GM21526 (cell line): ENCODE results near the gene NCKAP1.

Experiments used
- ATAC-seq: cut with Tn5 transposase; IDR thresholded peaks from one replicate; pipeline ENCODE4 v1.9.1; 2021; ENCODE audit warnings: moderate library complexity; ENCODE audit not compliant: unreplicated experiment, low FRiP score

NCKAP1 gene

DNA sequence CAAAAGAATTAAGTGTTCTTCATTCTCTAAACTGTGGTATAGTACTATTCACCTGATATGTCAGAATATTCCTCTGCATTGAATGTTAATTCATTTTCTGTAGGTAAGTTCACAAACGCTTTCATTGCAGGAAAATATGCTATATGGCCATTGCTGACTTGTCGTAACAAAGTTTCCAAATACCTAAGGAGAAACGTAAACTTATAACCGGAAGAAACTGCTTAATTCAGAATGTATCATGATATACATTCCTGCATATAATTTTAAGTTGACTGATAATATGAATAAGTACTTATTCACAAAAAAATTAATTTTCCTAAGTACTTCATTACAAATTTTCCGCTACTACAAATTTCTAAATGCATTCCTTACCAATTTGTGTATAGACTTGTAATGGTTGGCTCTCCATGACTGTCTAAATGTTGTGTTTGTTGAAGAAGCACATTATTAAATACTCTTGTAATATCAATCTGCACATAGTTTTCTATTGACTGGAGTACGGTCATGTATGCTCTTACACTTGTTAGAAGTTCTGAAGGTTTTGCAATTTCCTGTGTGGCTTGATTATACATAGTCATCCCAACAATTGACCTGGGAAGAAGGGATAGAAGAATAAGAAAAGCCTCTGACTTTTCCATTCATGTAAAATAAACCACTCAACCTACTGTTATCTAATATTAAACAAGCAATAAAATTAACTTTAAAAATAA is 85.4 kb downstream of the NCKAP1 start:
- no peak for ATAC-seq

DNA sequence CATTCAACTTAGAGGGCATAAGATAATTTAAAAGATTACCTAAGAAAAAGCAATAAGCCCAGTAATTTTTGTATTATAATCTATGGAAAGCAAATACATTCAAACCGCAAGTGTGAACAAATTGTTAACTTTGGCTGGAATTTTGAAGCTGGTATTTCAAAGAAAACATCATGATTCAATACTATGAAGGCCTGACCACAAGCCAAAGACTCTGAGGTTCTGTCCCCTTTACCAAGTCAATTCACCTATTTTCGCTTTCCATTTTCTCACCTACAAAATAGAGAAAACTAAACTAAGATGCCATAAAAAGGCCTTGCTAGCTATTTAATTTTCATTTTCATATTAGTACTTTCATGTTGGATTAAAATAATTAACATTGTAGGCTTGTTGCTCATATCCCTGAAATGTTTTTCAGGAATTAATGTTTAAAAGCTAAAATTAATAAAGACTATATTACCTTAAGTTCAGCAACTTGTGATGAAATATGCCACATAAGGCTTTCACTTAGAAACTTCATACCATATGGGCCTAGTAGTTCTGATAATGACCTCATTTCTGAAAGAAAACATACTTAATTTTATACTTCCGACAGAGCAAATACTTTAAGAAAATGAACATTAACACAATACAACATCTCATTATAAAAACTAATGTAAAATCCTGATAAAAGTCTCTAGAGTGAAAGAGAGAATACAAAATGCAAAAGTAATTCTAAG is 86.2 kb downstream of the NCKAP1 start:
- ATAC-seq, result peak; percentile 59

- ATAC-seq, result no peak
Observed at GRCh38 chr2:182950546-182950945, 87.7 kb downstream of the NCKAP1 start.

DNA sequence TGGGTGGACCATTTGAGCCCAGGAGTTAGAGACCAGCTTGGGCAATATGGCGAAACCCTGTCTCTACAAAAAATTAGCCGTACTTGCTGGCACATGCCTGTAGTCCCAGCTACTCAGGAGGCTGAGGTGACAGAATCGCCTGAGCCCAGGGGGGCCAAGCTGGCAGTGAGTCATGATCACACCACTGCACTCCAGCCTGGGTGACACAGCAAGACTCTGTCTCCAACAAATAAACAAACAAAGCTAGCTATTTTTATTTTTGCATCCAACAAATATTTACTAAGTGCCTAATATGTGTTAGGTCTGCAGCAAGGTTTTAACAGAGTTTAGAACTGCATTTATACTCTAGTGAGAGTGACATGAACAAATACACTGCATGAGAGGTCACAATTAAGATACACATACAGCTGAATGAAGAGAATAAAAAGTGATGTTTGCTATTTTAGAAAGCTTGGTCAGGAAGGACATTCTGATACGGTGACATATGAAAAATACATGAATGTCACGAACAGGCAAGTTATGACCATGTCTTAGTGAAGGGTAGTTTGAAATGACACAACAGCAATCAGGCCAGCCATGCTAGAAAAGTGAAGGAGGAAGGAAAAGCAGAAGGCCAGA is 88.6 kb downstream of the NCKAP1 start:
- ATAC-seq, result no peak

DNA sequence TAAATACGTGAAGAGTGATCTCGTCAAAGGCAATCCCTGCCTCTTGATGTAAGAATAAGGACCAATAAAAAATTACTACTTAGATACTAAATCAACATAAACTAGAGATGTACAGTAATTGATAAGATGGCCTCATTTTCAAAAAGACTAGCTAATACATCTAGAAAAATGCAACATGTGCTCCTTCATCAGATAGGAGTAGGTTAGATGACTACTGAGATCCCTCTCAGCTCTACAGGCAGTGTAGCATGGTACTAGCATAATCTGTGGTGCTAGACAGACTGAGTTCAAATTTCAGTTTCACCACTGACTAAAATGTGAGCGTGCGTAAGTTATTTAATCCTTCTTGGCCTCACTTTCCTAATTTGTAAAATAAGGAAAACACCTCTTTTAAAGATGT is 89.2 kb downstream of the NCKAP1 start:
- no peak for ATAC-seq

DNA sequence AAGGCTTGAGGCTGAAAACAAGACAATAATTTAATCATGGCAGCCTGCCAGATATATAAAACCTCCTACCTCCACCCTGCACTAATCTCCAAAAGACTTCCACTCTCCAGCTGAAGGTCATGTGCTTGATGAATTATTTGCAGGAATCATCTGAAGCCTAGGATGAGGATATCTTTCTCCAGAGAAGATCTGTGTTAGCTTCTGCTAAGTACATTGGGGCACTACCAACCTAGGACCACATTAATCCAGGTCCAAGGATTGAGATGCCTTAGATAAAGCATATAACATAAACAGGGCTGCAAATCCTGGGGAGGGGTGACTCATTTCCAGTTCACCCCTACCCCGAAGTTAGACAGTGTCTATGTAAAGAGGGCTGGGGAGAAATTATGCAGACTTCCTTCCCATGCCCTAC is 91.3 kb downstream of the NCKAP1 start:
- no peak for ATAC-seq

DNA sequence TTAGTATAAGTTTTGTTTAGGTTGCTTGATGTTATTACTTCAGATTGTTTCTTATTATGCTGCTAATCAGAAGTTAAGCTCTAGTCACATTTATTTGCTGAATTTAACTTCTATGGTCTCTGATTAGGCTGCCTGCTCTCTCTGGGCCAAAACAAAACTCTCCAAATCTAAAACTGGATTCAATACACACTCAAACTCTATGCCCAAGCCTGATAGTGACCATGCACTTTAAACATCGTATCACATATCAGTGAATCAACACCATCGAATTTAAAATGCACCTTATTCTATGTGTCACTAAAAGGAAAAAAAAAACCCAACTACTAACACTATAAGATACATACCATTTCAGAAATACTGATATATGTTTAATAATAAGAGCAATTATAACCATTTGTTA is 94.9 kb downstream of the NCKAP1 start:
- no peak for ATAC-seq

- no peak for ATAC-seq
Observed at GRCh38 chr2:182942756-182943155, 95.5 kb downstream of the NCKAP1 start.

DNA sequence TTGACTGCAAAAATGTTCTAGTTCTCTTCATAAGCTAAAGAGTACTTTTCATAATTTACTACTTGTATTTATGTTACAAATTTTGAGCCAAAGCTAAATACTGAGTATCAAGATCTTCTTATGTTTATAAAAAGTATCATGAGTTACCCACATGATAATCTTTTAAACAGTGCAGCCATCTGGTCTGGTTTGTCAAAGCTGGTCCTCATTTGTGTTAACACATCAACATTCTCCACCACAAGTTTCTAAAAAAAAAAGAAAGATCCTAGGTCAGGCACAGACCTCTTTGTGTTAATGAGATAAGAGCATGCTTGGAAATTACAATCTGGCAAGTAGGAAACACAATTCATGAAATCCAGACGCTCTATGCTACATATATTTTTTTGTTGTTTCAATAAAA is 96.3 kb downstream of the NCKAP1 start:
- no peak for ATAC-seq

GRCh38 chr2:182941121-182941722 is 97.0 kb downstream of the NCKAP1 start:
- no peak for ATAC-seq

DNA sequence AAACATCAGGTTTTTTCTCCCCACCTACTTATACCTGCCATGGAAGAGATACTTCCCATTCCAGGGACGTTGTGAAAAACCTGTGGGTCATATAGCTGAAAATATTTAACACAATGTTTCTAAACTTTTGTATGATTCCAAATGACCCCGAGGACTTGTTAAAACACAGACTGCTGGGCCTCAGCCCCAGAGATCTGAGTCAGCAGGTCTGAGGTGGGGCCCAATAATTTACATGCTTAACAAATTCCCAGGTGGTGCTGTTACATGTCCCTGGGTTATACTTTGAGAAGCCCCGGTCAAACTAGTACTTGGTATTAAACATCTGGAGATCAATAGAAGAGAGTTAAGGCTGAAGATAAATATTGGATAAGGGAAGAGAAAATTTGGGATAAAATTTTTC is 100.4 kb downstream of the NCKAP1 start:
- no peak for ATAC-seq

GRCh38 chr2:182933629-182934028 is 104.6 kb downstream of the NCKAP1 start:
- ATAC-seq, result no peak

- ATAC-seq, result no peak
Observed at GRCh38 chr2:182929972-182930371, 108.3 kb downstream of the NCKAP1 start.

DNA sequence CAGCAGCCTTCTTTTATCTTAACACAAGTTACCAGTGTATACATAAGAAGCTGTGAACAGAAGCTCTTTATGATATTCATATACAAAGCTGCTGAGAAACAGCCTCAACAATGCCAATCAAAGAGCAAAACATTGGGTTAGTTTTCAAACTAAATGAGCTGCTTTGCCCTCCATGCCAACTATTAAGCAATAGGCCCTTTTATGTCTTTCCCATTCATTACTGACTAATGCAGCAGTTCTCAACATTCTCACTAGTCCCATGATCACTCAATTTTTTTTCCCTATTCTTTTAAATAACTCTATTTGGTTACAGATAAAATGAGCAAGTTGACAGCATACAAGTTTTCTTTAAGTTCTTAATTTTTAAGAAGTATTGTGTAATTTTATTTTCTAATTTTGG is 114.0 kb downstream of the NCKAP1 start:
- no peak for ATAC-seq

GRCh38 chr2:182921234-182921633 is 117.0 kb downstream of the NCKAP1 start:
- ATAC-seq, result peak; percentile 44

- peak; percentile 73 for ATAC-seq
Observed at GRCh38 chr2:182920631-182921056, 117.6 kb downstream of the NCKAP1 start.

GRCh38 chr2:182920089-182920488 is 118.2 kb downstream of the NCKAP1 start:
- no peak for ATAC-seq

GRCh38 chr2:182918961-182919652 is 119.2 kb downstream of the NCKAP1 start:
- ATAC-seq, result no peak

DNA sequence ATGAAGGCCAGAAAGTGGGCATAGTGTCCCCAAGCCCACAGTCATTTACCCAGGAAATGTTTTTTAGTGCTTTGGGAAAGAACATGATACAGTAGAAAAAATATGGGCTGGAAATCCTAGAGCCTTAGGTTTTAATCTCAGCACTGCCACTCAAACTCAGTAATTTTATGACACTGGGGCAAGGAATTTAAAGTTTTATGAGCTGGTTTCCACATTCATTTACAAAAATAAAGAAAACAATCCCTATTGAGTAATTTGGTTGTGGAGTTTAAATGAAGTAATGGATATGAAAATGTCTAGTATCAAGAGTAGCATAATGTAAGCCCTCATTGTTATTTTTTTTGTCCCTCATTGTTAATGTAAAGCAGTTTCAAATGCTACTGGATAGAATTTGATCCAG is 120.3 kb downstream of the NCKAP1 start:
- no peak for ATAC-seq

- no peak for ATAC-seq
Observed at GRCh38 chr2:182916417-182916816, 121.8 kb downstream of the NCKAP1 start.
